WTC11 (cell line): ENCODE data around the gene ANKZF1.

Experiments
- CTCF ChIP-seq: fragments of 200-600 bp; IDR thresholded peaks from 2 replicates; pipeline ENCODE4 v1.8.0; 2022; ENCODE audit warnings: antibody characterized with exemption
- NFE2L1 ChIP-seq: sonication (generic); formaldehyde crosslinking; IDR thresholded peaks from 2 replicates; pipeline ENCODE4 v1.8.1; 2023; ENCODE audit warnings: missing genetic modification reagents
- SP1 ChIP-seq: sonication (generic); formaldehyde crosslinking; conservative IDR thresholded peaks from 2 replicates; pipeline ENCODE4 v1.8.1; 2022; ENCODE audit warnings: missing genetic modification reagents

- TF ChIP-seq CTCF = no peak
- no peak for TF ChIP-seq SP1 (CRISPR knock-in tag)
- TF ChIP-seq NFE2L1 (CRISPR knock-in tag) = no peak
These were observed 40.4 kb downstream of the ANKZF1 start for GRCh38 chr2:219270055-219270372.
